HL-60 (cell line): ENCODE results near the gene MKI67.
"Not testable (repeated sequence)": the region's sequence is repeated elsewhere in the genome, so short reads cannot be mapped to it uniquely, and the experiment has no call there.

Experiments
- CTCF ChIP-seq: IDR thresholded peaks from one replicate; pipeline ENCODE4 v1.5.1; 2011; ENCODE audit warnings: low read length, control low read depth, inconsistent platforms; ENCODE audit not compliant: insufficient read depth
- GABPA ChIP-seq: IDR thresholded peaks from 2 replicates; pipeline ENCODE4 v1.6.1; 2012; ENCODE audit warnings: low read depth
- POLR2AphosphoS5 ChIP-seq: IDR thresholded peaks from 2 replicates; pipeline ENCODE4 v1.6.1; 2012; ENCODE audit warnings: low read depth

GRCh38 chr10:128138429-128138828 is 12.2 kb upstream of the MKI67 start:
- not testable (repeated sequence) for TF ChIP-seq POLR2AphosphoS5, CTCF, GABPA
